Measurements from ENCODE around the gene SPINDOC. TPM values are rescaled to one million over a fixed set of nuclear protein-coding genes. Genes with fewer than 3 reads are reported as not detected.

SPINDOC gene
- total RNA-seq, 1 experiment from 2014 or later = 50.9 TPM

- RAD21 ChIA-PET (ENCODE audit: low non-redundant PET in 1 of 2, low total read pairs in 2 of 2, uncharacterized antibody in 2 of 2, unreplicated experiment in 2 of 2) = no interaction called here
- no peaks in the 10 kb centered on the region for H3K9me3 ChIP-seq (ENCODE audit: control insufficient read depth in 1 of 2, insufficient read depth in 1 of 2, low read depth in 1 of 2, low read length in 2 of 2)
- intact Hi-C loops (cut with micrococcal nuclease) = no loop called here
- no peak for TF ChIP-seq CBX3 (IDR thresholded peaks at IDR 0.05; ENCODE audit: low read depth)
- peaks cover 82% of the 10 kb centered on the region for H3K79me2 ChIP-seq (ENCODE audit: insufficient read depth, low read length)
- H3K4me1 ChIP-seq (ENCODE audit: control insufficient read depth in 1 of 2, insufficient read depth in 2 of 2, low read length in 2 of 2) = peaks cover 7 to 17% of the 10 kb centered on the region in 2 experiments
- CTCF ChIA-PET = no interaction called here
- no peak overlapping the region for H2AFZ ChIP-seq (ENCODE audit: low read depth, low read length, poor library complexity, severe bottlenecking)
- H3K9me2 ChIP-seq (ENCODE audit: insufficient read depth) = no peaks in the 10 kb centered on the region
- 0 out of 4 replicates have a peak, but pooled peaks cover 0 to 5% of the 10 kb centered on the region in 2 experiments for H3K36me3 ChIP-seq (ENCODE audit: control insufficient read depth in 1 of 2, insufficient read depth in 2 of 2, low read length in 2 of 2)
- no TSS peak for BruUV-seq (replicated peaks)
- H3K4me2 ChIP-seq (ENCODE audit: low read length) = no peak overlapping the region
- H3K9ac ChIP-seq (ENCODE audit: low read length) = no peak overlapping the region
- POLR2A ChIA-PET = no interaction called here
- H3K27me3 ChIP-seq (ENCODE audit: insufficient read depth, low read length) = no peaks in the 10 kb centered on the region
- H3K27ac ChIP-seq (ENCODE audit: low read depth, low read length) = no peak overlapping the region
- no peak for DNase-seq (ENCODE audit: low read depth, low spot score)
- peaks cover 5% of the 10 kb centered on the region; the same call in 1 of the 2 replicates for H4K20me1 ChIP-seq (ENCODE audit: insufficient read depth)
- H3K4me3 ChIP-seq (replicated peaks in 1 of 2; ENCODE audit: low read depth in 1 of 2, low read length in 2 of 2) = no peak overlapping the region
- ATAC-seq = no peak
These were observed 62.3 kb downstream of the SPINDOC start for GRCh38 chr11:63875506-63876065.

GRCh38 chr11:63876616-63877015 is 63.4 kb downstream of the SPINDOC start:
- H3K4me2 ChIP-seq (ENCODE audit: low read length) = no peak overlapping the region
- no peak for TF ChIP-seq REST (IDR thresholded peaks at IDR 0.05; ENCODE audit: low read depth)
- RAD21 ChIA-PET (ENCODE audit: low non-redundant PET in 1 of 2, low total read pairs in 2 of 2, uncharacterized antibody in 2 of 2, unreplicated experiment in 2 of 2) = no interaction called here
- no peak overlapping the region for H3K27ac ChIP-seq (ENCODE audit: low read depth, low read length)
- H3K4me3 ChIP-seq (replicated peaks in 1 of 2; ENCODE audit: low read depth in 1 of 2, low read length in 2 of 2) = no peak overlapping the region
- no peaks in the 10 kb centered on the region for H3K9me2 ChIP-seq (ENCODE audit: insufficient read depth)
- H3K36me3 ChIP-seq (ENCODE audit: control insufficient read depth in 1 of 2, insufficient read depth in 2 of 2, low read length in 2 of 2) = 0 out of 4 replicates have a peak, but pooled peaks cover 0 to 5% of the 10 kb centered on the region in 2 experiments
- ATAC-seq (no peak), DNase-seq (ENCODE audit: low read depth, low spot score) (no peak)
- no peaks in the 10 kb centered on the region for H3K27me3 ChIP-seq (ENCODE audit: insufficient read depth, low read length)
- CTCF ChIA-PET = no interaction called here
- BruUV-seq (replicated peaks) = TSS peak; percentile 37
- H3K79me2 ChIP-seq (ENCODE audit: insufficient read depth, low read length) = peaks cover 83% of the 10 kb centered on the region
- no peak overlapping the region for H3K9ac ChIP-seq (ENCODE audit: low read length)
- peaks cover 7 to 10% of the 10 kb centered on the region in 2 experiments for H3K4me1 ChIP-seq (ENCODE audit: control insufficient read depth in 1 of 2, insufficient read depth in 2 of 2, low read length in 2 of 2)
- peaks cover 5% of the 10 kb centered on the region; the same call in 1 of the 2 replicates for H4K20me1 ChIP-seq (ENCODE audit: insufficient read depth)
- POLR2A ChIA-PET = no interaction called here
- H3K9me3 ChIP-seq (ENCODE audit: control insufficient read depth in 1 of 2, insufficient read depth in 1 of 2, low read depth in 1 of 2, low read length in 2 of 2) = no peaks in the 10 kb centered on the region
- H2AFZ ChIP-seq (ENCODE audit: low read depth, low read length, poor library complexity, severe bottlenecking) = no peak overlapping the region
- intact Hi-C loops (cut with micrococcal nuclease) = no loop called here

Other genes with a start within 250 kb of the SPINDOC start
- 31.1 TPM for gene PLAAT3, start 199.0 kb upstream of the SPINDOC start, total RNA-seq (2021; ENCODE audit: unreplicated experiment)
- gene ATL3, start 142.1 kb upstream of the SPINDOC start, total RNA-seq (2021; ENCODE audit: unreplicated experiment) = 32.3 TPM
- gene RTN3, start 132.0 kb upstream of the SPINDOC start, total RNA-seq (2021; ENCODE audit: unreplicated experiment) = 95.0 TPM
- gene ZFTA, start 44.7 kb upstream of the SPINDOC start, total RNA-seq (2021; ENCODE audit: unreplicated experiment) = 14.7 TPM
- gene MARK2, start 25.7 kb downstream of the SPINDOC start, total RNA-seq (2021; ENCODE audit: unreplicated experiment) = 39.8 TPM
- 10.8 TPM for gene RCOR2, start 103.7 kb downstream of the SPINDOC start, total RNA-seq (2021; ENCODE audit: unreplicated experiment)
- gene NAA40, start 125.5 kb downstream of the SPINDOC start, total RNA-seq (2021; ENCODE audit: unreplicated experiment) = 25.3 TPM
- 536 TPM for gene COX8A, start 161.2 kb downstream of the SPINDOC start, total RNA-seq (2021; ENCODE audit: unreplicated experiment)
- gene OTUB1, start 173.0 kb downstream of the SPINDOC start, total RNA-seq (2021; ENCODE audit: unreplicated experiment) = 87.0 TPM
- gene FLRT1, start 222.5 kb downstream of the SPINDOC start, total RNA-seq (2021; ENCODE audit: unreplicated experiment) = 0.15 TPM